ENCODE measurements around the gene NKX6-2.

NKX6-2 gene

GRCh38 chr10:132806561-132807003, 20.6 kb upstream of the NKX6-2 start:
- H3K27ac ChIP-seq = no peak overlapping the region
- no peak for DNase-seq (ENCODE audit: low spot score)
- H3K4me3 ChIP-seq = no peak overlapping the region
- TF ChIP-seq CTCF (IDR thresholded peaks at IDR 0.05) = no peak

- Histone ChIP-seq H3K27ac (no peak overlapping the region), H3K4me3 (no peak overlapping the region)
- no peak for TF ChIP-seq CTCF (IDR thresholded peaks at IDR 0.05)
- DNase-seq (ENCODE audit: low spot score) = no peak
Measured at GRCh38 chr10:132806110-132806509, 20.2 kb upstream of the NKX6-2 start.

- H3K27ac ChIP-seq = no peak overlapping the region
- no peak for TF ChIP-seq CTCF (IDR thresholded peaks at IDR 0.05)
- H3K4me3 ChIP-seq = no peak overlapping the region
- no peak for DNase-seq (ENCODE audit: low spot score)
Measured at GRCh38 chr10:132805599-132805998, 19.7 kb upstream of the NKX6-2 start.

- no peak for DNase-seq (ENCODE audit: low spot score)
- no peak overlapping the region for H3K27ac ChIP-seq
- H3K4me3 ChIP-seq = no peak overlapping the region
- no peak for TF ChIP-seq CTCF (IDR thresholded peaks at IDR 0.05)
Measured at GRCh38 chr10:132804785-132805426, 19.0 kb upstream of the NKX6-2 start.

- TF ChIP-seq CTCF (IDR thresholded peaks at IDR 0.05) = no peak
Measured at GRCh38 chr10:132804287-132804686, 18.3 kb upstream of the NKX6-2 start.

GRCh38 chr10:132803416-132804210, 17.7 kb upstream of the NKX6-2 start:
- DNase-seq (ENCODE audit: low spot score) = no peak
- no peak overlapping the region for H3K4me3 ChIP-seq
- TF ChIP-seq CTCF (IDR thresholded peaks at IDR 0.05) = no peak

More at GRCh38 chr10:132804287-132804686, 18.3 kb upstream of the NKX6-2 start:
- Histone ChIP-seq H3K4me3 (no peak overlapping the region), H3K27ac (no peak overlapping the region)
- DNase-seq (ENCODE audit: low spot score) = no peak

More at GRCh38 chr10:132803416-132804210, 17.7 kb upstream of the NKX6-2 start:
- H3K27ac ChIP-seq = no peak overlapping the region

All from coronary artery (tissue), 2 donors.